Type B pancreatic cell (in vitro differentiated cells): Measurements from ENCODE around the gene BTRC. TPM values are rescaled to one million over a fixed set of nuclear protein-coding genes. Genes with fewer than 3 reads are reported as not detected.

Experiments used
- DNase-seq: peaks from one replicate; pipeline ENCODE4 v3.0.0; 2021; ENCODE audit warnings: mixed read lengths; ENCODE audit not compliant: unreplicated experiment; ENCODE audit errors: extremely low spot score
- H3K27ac Mint-ChIP-seq: 2 replicates; pipeline ENCODE4 v1.8.0; 2021; ENCODE audit warnings: mild to moderate bottlenecking, mixed read lengths
- H3K27me3 Mint-ChIP-seq: 2 replicates; pipeline ENCODE4 v1.8.0; 2021; ENCODE audit warnings: mixed read lengths
- H3K36me3 Mint-ChIP-seq: 2 replicates; pipeline ENCODE4 v1.8.0; 2021; ENCODE audit warnings: mixed read lengths
- H3K4me1 Mint-ChIP-seq: one replicate; pipeline ENCODE4 v1.8.0; 2021; ENCODE audit warnings: mixed read lengths; ENCODE audit not compliant: unreplicated experiment
- H3K4me3 Mint-ChIP-seq: 2 replicates; pipeline ENCODE4 v1.8.0; 2021; ENCODE audit warnings: mild to moderate bottlenecking, mixed read lengths
- H3K9me3 Mint-ChIP-seq: 2 replicates; pipeline ENCODE4 v1.8.0; 2021; ENCODE audit warnings: mixed read lengths
- total RNA-seq: library from RNA; stranded (reverse); gene quantifications from 2 replicates; pipeline ENCODE4 v1.2.1, GENCODE V29; 2021; ENCODE audit warnings: low replicate concordance
- TF ChIP-seq, protein P1 (sequence below): fragments of 200-600 bp; sonication (generic); conservative IDR thresholded peaks from 2 replicates; pipeline ENCODE4 v1.5.0; 2021; ENCODE audit warnings: antibody characterized with exemption, mild to moderate bottlenecking

Gene BTRC
- total RNA-seq, 1 donor from 2014 or later: 35.2 TPM

DNA sequence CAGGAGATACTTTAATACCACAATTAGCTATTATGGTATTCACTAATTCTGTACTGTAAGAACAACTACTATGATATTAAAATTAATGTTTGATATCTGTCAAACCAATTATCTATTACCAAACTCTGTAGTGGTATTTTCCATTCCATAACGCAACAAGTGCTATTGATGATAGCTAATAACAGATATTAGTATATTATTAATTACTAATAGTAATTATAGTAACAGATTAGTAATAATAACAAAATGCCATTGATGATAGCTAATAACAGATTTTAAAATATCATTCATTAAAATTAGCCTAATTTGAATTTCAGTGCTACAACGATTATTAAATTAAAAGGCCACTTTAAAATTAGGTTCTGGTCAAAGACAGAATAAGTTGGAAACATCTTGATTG is 93.5 kb downstream of the BTRC start:
- Mint-ChIP-seq H3K9me3 (no peaks in the 10 kb centered on the region), H3K36me3 (no peaks in the 10 kb centered on the region), H3K27me3 (peaks cover 10% of the 10 kb centered on the region), H3K4me1 (peaks cover 32% of the 10 kb centered on the region), H3K4me3 (no peak overlapping the region), H3K27ac (no peak overlapping the region)
- no peak for DNase-seq
- TF ChIP-seq, protein P1, sequence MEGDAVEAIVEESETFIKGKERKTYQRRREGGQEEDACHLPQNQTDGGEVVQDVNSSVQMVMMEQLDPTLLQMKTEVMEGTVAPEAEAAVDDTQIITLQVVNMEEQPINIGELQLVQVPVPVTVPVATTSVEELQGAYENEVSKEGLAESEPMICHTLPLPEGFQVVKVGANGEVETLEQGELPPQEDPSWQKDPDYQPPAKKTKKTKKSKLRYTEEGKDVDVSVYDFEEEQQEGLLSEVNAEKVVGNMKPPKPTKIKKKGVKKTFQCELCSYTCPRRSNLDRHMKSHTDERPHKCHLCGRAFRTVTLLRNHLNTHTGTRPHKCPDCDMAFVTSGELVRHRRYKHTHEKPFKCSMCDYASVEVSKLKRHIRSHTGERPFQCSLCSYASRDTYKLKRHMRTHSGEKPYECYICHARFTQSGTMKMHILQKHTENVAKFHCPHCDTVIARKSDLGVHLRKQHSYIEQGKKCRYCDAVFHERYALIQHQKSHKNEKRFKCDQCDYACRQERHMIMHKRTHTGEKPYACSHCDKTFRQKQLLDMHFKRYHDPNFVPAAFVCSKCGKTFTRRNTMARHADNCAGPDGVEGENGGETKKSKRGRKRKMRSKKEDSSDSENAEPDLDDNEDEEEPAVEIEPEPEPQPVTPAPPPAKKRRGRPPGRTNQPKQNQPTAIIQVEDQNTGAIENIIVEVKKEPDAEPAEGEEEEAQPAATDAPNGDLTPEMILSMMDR: no peak

DNA sequence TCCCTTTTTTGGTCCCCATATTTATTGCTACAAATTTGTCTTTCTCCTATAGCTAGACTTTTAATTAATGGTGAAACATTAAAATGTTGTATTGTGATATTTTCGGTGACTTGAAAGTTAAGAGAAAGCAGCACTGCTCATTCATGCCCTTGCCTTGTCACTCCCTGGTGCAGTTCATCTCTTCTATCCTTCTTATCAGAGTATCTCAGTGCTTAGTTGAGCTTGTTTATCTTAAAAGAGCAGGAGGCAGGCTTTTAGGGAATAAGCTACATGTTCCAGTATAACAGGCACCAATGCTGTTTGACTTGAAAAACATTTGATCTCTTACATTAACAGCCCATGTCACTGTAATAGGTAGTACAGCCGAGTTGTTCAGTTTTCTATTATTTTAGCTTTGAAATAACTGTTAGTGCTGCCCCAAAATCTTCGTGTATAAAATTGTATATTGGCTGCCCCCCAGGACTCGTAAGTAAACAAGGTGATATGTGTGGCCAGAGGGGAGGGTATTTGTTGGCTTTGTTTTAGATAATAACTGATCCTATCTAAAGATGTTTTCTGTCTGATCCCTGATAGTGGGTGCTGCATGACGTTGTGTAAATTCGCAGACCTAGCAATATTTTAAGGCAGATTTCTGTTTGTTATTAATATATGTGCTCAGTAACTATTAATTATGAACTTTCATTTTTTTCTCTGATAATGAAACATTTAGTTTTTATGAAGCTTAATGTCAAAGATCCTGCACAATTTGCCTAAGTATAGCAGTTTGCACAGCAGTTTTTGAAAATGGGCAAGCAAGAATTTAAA is 96.5 kb downstream of the BTRC start:
- H3K36me3 Mint-ChIP-seq: no peaks in the 10 kb centered on the region
- no peak for DNase-seq
- no peak overlapping the region for H3K27ac Mint-ChIP-seq
- peaks cover 11% of the 10 kb centered on the region for H3K27me3 Mint-ChIP-seq
- TF ChIP-seq, protein P1: no peak
- H3K9me3 Mint-ChIP-seq: no peaks in the 10 kb centered on the region
- peaks cover 37% of the 10 kb centered on the region for H3K4me1 Mint-ChIP-seq
- H3K4me3 Mint-ChIP-seq: no peak overlapping the region

DNA sequence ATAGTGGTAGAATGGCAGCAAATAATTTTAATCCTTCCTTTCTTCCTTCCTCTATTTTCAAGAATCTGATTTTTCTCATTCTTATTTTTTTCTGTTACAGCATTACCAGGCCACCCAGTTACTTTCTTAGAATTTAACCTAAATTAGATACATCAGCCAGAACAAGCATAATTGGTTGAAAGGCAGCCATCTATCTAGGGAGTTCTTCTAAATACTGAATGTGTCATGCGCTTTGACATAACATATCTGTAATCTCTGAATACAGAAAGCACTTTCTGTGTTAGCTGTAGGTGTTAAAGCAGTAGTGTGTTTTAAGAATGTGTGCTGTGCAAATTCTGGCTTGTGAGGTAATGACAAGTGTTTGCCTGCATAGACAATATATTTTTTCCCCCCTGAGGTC is 97.3 kb downstream of the BTRC start:
- Mint-ChIP-seq H3K36me3 (no peaks in the 10 kb centered on the region), H3K27ac (no peak overlapping the region), H3K27me3 (peaks cover 11% of the 10 kb centered on the region), H3K9me3 (no peaks in the 10 kb centered on the region), H3K4me1 (peaks cover 30% of the 10 kb centered on the region), H3K4me3 (no peak overlapping the region)
- TF ChIP-seq, protein P1: no peak
- no peak for DNase-seq

DNA sequence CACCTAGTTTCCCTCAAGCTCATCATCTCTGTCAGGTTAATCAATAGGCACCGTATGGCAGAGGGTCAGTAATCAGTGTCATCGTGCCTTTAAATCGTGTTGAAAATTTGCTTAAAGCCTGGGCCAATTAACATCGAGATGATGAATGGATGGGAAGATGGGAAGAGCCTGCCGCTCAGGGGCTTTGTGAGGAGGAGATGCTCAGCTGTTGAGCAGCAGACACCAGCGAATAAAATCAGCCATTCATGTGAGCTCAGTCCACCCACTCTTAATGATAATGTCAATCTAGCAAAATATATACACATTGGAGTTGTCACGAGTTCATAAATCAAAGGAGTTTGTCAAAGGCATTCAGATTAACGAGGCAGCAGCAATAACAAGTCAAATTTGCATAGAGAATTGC is 97.7 kb downstream of the BTRC start:
- Mint-ChIP-seq H3K27ac (no peak overlapping the region), H3K4me1 (peaks cover 26% of the 10 kb centered on the region), H3K4me3 (no peak overlapping the region), H3K9me3 (no peaks in the 10 kb centered on the region), H3K27me3 (peaks cover 11% of the 10 kb centered on the region), H3K36me3 (no peaks in the 10 kb centered on the region)
- TF ChIP-seq, protein P1: no peak
- DNase-seq: no peak

DNA sequence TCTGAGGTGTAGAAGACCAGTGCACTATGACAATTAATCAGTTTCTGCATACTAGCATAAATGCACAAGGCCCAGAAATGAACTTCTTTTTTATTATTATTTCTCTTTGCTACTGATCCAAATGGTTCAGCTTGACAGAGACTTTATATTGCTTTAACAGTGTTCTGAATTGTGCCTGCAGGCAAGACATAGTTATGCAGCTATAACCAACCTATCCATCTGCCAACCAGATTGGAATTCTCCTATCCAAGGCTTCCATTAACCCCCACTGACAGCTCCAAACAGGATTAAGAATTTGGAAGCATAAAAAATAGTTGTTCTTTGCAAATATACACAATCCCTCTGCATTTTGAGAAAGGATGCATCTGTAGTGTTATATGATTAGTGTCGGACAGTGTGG is 98.2 kb downstream of the BTRC start:
- no peak for DNase-seq
- TF ChIP-seq, protein P1: no peak
- Mint-ChIP-seq H3K27me3 (peaks cover 11% of the 10 kb centered on the region), H3K27ac (no peak overlapping the region), H3K9me3 (no peaks in the 10 kb centered on the region), H3K4me3 (no peak overlapping the region), H3K4me1 (peaks cover 25% of the 10 kb centered on the region), H3K36me3 (no peaks in the 10 kb centered on the region)
